ENCODE measurements around the gene PDE10A.

The PDE10A gene

DNA sequence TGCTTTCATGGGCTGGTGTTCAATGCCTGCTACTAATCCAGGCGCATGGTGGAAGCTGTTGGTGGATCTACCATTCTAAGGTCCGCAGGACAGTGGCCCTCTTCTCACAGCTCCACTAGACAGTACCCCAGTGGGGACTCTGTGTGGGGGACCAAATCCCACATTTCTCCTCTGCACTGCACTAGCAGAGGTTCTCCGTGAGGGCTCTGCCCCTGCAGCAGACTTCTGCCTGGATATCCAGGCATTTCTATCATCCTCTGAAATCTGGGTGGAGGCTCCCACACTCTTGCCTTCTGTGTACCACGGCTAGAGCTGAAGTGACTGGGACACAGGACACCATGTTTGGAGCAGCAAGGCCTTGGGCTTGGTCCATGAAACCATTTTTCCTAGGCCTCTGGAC lies 219.6 kb downstream of the PDE10A start:
- Histone ChIP-seq H3K27ac (no peak overlapping the region), H3K36me3 (no peaks in the 10 kb centered on the region), H3K9me3 (peaks cover 0 to 3% (median 0%) of the 10 kb centered on the region in 3 donors), H3K4me1 (no peaks in the 10 kb centered on the region), H3K27me3 (no peaks in the 10 kb centered on the region), H3K4me3 (no peak overlapping the region)
- no peak for DNase-seq
- intact Hi-C loops (cut with DNase I; ENCODE audit: low total_unique reads), result loop anchor here (10.0 kb wide), 1 partner anchor 411 kb away; no protein-coding TSS in a partner anchor
- TF ChIP-seq CTCF (IDR thresholded peaks at IDR 0.05), result no peak

DNA sequence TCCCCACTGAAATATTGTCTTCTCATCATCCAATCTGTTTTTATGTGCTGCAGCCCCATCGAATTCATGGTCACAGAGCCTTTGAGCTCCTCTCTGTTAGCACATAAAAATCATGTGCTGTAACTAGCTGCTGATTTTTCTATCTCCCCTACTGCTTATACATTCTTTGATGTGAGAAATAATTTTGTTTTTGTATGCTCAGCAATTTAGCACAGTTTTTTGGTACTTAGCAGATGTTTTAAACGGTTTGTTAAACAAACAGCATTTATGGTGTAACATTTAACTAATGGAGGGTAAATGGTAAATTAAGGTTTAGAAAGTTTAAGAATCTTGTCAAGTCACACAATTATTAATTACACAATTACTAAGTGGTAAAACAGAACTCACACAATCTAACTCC lies 221.9 kb downstream of the PDE10A start:
- Histone ChIP-seq H3K4me1 (no peaks in the 10 kb centered on the region), H3K27me3 (no peaks in the 10 kb centered on the region), H3K36me3 (no peaks in the 10 kb centered on the region), H3K9me3 (peaks cover 0 to 3% (median 0%) of the 10 kb centered on the region in 3 donors), H3K4me3 (no peak overlapping the region), H3K27ac (no peak overlapping the region)
- no peak for TF ChIP-seq CTCF (IDR thresholded peaks at IDR 0.05)
- no peak for DNase-seq
- intact Hi-C loops (cut with DNase I; ENCODE audit: low total_unique reads), result loop anchor here (10.0 kb wide), 1 partner anchor 414 kb away; no protein-coding TSS in a partner anchor

DNA sequence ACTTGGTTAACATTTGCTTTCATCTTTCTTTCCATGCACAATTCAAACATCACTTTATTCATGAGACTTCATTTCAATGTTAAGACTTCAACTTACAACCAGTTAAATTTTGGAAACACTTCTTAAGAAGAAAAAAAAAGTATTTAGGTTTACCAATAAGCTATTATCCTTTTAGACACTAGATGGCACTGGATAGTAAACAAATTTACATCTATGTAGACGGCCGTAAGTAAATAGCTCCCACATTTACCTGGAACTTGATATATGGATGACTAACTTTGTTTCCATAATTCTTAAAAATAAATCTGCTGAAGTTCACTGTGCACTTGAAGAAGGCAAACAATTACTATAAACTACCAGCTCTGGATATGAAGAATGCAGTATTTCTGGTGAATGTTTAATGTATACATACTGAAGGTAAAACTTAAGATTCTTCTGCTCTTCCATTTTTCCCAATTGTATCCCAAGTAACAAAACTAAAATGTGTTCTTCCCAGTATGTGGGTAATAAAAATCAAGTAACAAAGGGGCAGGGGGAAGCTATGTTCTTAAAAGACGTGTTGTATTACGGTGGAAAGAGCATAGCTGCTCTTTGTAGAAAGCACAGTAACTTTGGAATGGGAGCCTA lies 223.0 kb downstream of the PDE10A start:
- intact Hi-C loops (cut with DNase I; ENCODE audit: low total_unique reads), result loop anchor here (10.0 kb wide), 1 partner anchor 415 kb away; no protein-coding TSS in a partner anchor
- peaks cover 0 to 3% (median 0%) of the 10 kb centered on the region in 3 donors for H3K9me3 ChIP-seq
- H3K27ac ChIP-seq, result no peak overlapping the region
- H3K36me3 ChIP-seq, result no peaks in the 10 kb centered on the region
- no peaks in the 10 kb centered on the region for H3K27me3 ChIP-seq
- no peaks in the 10 kb centered on the region for H3K4me1 ChIP-seq
- H3K4me3 ChIP-seq, result no peak overlapping the region
- DNase-seq, result no peak
- peak; percentile 44 to 52 for TF ChIP-seq CTCF (IDR thresholded peaks at IDR 0.05)

GRCh38 chr6:165426892-165427291 lies 236.1 kb downstream of the PDE10A start:
- Histone ChIP-seq H3K4me1 (no peaks in the 10 kb centered on the region), H3K9me3 (no peaks in the 10 kb centered on the region), H3K4me3 (no peak overlapping the region), H3K27me3 (no peaks in the 10 kb centered on the region), H3K27ac (no peak overlapping the region), H3K36me3 (no peaks in the 10 kb centered on the region)
- no peak for DNase-seq
- TF ChIP-seq CTCF (IDR thresholded peaks at IDR 0.05), result no peak
- intact Hi-C loops (cut with DNase I; ENCODE audit: low total_unique reads), result no loop called here

- H3K27ac ChIP-seq, result no peak overlapping the region
- no peak for DNase-seq
- no peak overlapping the region for H3K4me3 ChIP-seq
- intact Hi-C loops (cut with DNase I; ENCODE audit: low total_unique reads), result no loop called here
- no peaks in the 10 kb centered on the region for H3K9me3 ChIP-seq
- H3K36me3 ChIP-seq, result no peaks in the 10 kb centered on the region
- H3K4me1 ChIP-seq, result no peaks in the 10 kb centered on the region
- TF ChIP-seq CTCF (IDR thresholded peaks at IDR 0.05), result no peak
- no peaks in the 10 kb centered on the region for H3K27me3 ChIP-seq
Observed at GRCh38 chr6:165422192-165422591, 240.8 kb downstream of the PDE10A start.

Data from tibial artery (tissue), 4 donors.